Right lobe of liver (tissue), 4 donors: ENCODE measurements around the gene VWDE.

Experiments
- POLR2A ChIP-seq: fragments of 450-650 bp; IDR thresholded peaks from one replicate; pipeline ENCODE4 v1.6.1; 2017; ENCODE audit warnings: antibody characterized with exemption, mild to moderate bottlenecking
- TF ChIP-seq, protein P1 (sequence below), 4 donors: fragments of 200-600 bp in 3 of 4; fragments of 450-650 bp in 1 of 4; IDR thresholded peaks; one replicate each; pipeline versions ENCODE4 v1.5.1 to v1.8.0; 2016 to 2022; ENCODE audit warnings: antibody characterized with exemption in 4 of 4, mild to moderate bottlenecking in 2 of 4
- donor health status: DM: no; HTN: no; CAD: no.
- donor health status: DM: no; HTN: no; CAD: no.
- donor health status: DM: no; HTN: yes; CAD: no.

DNA sequence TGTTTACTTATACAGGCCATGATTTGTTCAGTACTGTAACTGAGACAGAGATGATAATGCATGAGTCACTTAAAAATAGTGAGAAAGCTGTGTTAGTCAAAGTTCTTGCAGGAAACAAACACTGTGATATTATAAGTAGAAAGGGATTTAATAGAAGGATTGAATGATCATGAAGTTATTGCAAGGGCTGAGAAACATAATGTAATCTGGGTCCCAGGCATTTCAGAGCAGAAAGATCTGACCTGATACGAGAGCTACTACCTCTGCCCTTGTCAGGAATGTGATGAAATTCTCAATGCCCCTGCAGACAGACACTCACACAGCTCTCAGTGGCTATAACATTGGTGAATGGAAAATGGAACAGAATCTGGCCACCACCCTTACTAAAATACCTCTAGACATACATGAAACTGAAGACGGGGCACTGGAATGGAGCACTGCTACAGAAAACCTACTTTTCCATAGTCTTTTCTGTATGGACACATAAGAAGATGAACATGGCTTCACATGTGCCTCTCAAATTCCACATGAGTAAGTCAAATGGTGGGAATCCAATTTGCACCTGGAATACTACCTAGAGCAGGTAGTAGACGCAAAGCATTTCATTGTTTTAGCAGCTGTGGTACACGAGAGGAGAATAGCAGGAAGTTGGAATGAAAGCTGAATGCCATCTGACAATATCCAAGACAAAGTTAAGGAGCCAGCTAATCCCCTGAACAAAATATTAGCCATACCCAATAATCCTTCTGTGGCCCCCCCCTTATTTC lies 19.1 kb upstream of the VWDE start:
- TF ChIP-seq, protein P1, sequence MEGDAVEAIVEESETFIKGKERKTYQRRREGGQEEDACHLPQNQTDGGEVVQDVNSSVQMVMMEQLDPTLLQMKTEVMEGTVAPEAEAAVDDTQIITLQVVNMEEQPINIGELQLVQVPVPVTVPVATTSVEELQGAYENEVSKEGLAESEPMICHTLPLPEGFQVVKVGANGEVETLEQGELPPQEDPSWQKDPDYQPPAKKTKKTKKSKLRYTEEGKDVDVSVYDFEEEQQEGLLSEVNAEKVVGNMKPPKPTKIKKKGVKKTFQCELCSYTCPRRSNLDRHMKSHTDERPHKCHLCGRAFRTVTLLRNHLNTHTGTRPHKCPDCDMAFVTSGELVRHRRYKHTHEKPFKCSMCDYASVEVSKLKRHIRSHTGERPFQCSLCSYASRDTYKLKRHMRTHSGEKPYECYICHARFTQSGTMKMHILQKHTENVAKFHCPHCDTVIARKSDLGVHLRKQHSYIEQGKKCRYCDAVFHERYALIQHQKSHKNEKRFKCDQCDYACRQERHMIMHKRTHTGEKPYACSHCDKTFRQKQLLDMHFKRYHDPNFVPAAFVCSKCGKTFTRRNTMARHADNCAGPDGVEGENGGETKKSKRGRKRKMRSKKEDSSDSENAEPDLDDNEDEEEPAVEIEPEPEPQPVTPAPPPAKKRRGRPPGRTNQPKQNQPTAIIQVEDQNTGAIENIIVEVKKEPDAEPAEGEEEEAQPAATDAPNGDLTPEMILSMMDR (IDR thresholded peaks at IDR 0.05) = no peak
- TF ChIP-seq POLR2A = no peak
